Prostate gland (tissue), 2 donors: ENCODE measurements around the gene STMND1. TPM values are rescaled to one million over a fixed set of nuclear protein-coding genes. Genes with fewer than 3 reads are reported as not detected.

Source experiments
- DNase-seq: peaks from one replicate; pipeline ENCODE4 v3.0.0-alpha.2; 2019; ENCODE audit warnings: low spot score
- H3K27ac ChIP-seq, 2 donors: fragments of 200-600 bp; sonication (generic); 2 replicates each; pipeline ENCODE4 v1.5.1; 2017 to 2019
- H3K27me3 ChIP-seq: fragments of 200-600 bp; sonication (generic); replicated peaks from 2 replicates; pipeline ENCODE4 v1.5.1; 2019; ENCODE audit not compliant: insufficient read depth
- H3K36me3 ChIP-seq, 2 donors: fragments of 200-600 bp; sonication (generic); 1 replicate in 1 of 2; 2 replicates in 1 of 2; pipeline versions ENCODE4 v1.5.1 to v1.8.1; 2017 to 2019
- H3K4me1 ChIP-seq: fragments of 200-600 bp; sonication (generic); replicated peaks from 2 replicates; pipeline ENCODE4 v1.5.1; 2019
- H3K4me3 ChIP-seq, 2 donors: fragments of 200-600 bp; sonication (generic); 2 replicates each; pipeline ENCODE4 v1.5.1; 2017 to 2019
- H3K9me3 ChIP-seq: fragments of 200-600 bp; sonication (generic); 2 replicates; pipeline ENCODE4 v1.5.1; 2017
- POLR2A ChIP-seq: fragments of 450-650 bp; IDR thresholded peaks from one replicate; pipeline ENCODE4 v1.6.1; 2016; ENCODE audit warnings: antibody characterized with exemption, mild to moderate bottlenecking
- POLR2AphosphoS5 ChIP-seq: sonication (generic); formaldehyde crosslinking; IDR thresholded peaks from one replicate; pipeline ENCODE4 v1.6.1; 2017; ENCODE audit warnings: antibody characterized with exemption
- WGBS: methylation state at CpG from one replicate; pipeline ENCODE4 v1.1.5; 2018; 5-methylcytosine and 5-hydroxymethylcytosine counted together
- intact Hi-C: fragments of 100-400 bp; cut with DNase I; formaldehyde crosslinking; loops from one replicate; pipeline ENCODE4 v1.14.2; 2022
- total RNA-seq, 2 donors: library from RNA; depleted of rRNA; stranded (reverse); fragments of >200 nt; gene quantifications; one replicate each; pipeline ENCODE4 v1.1.0, GENCODE V29; 2016
- TF ChIP-seq, protein P1 (sequence below), 4 experiments: fragments of 200-600 bp in 2 of 4; fragments of 450-650 bp in 2 of 4; sonication (generic) in 2 of 4; IDR thresholded peaks; 1 replicate in 3 of 4; 2 replicates in 1 of 4; pipeline ENCODE4 v1.5.1; 2016 to 2019; ENCODE audit warnings: antibody characterized with exemption in 4 of 4, mild to moderate bottlenecking in 2 of 4, moderate library complexity in 2 of 4

STMND1 gene
- total RNA-seq, 2 donors from 2014 or later, result 15.6 TPM; not detected in 1

DNA sequence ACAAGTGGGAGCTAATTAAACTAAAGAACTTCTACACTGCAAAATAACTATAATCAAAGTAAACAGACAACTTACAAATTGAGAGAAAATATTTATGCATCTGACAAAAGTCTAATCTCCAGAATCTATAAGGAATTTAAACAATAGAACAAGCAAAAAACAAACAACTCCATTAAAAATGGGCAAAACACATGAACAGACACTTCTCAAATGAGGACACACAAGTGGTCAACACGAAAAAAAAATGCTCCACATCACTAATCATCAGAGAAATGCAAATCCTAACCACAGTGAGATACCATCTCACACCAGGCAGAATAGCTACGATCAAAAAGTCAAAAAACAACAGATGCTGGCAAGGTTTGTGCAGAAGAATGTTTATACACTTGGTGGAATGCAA is 36.2 kb downstream of the STMND1 start:
- no peaks in the 10 kb centered on the region for H3K36me3 ChIP-seq
- no peak for DNase-seq
- no peak overlapping the region for H3K27ac ChIP-seq
- intact Hi-C loops, result no loop called here
- TF ChIP-seq, protein P1, sequence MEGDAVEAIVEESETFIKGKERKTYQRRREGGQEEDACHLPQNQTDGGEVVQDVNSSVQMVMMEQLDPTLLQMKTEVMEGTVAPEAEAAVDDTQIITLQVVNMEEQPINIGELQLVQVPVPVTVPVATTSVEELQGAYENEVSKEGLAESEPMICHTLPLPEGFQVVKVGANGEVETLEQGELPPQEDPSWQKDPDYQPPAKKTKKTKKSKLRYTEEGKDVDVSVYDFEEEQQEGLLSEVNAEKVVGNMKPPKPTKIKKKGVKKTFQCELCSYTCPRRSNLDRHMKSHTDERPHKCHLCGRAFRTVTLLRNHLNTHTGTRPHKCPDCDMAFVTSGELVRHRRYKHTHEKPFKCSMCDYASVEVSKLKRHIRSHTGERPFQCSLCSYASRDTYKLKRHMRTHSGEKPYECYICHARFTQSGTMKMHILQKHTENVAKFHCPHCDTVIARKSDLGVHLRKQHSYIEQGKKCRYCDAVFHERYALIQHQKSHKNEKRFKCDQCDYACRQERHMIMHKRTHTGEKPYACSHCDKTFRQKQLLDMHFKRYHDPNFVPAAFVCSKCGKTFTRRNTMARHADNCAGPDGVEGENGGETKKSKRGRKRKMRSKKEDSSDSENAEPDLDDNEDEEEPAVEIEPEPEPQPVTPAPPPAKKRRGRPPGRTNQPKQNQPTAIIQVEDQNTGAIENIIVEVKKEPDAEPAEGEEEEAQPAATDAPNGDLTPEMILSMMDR (IDR thresholded peaks at IDR 0.05), result no peak
- no peak for TF ChIP-seq POLR2A
- H3K27me3 ChIP-seq, result no peaks in the 10 kb centered on the region
- no peak overlapping the region for H3K4me3 ChIP-seq
- 37% methylated on average over 2 of the region's 2 CpGs for WGBS
- no peaks in the 10 kb centered on the region for H3K9me3 ChIP-seq
- no peaks in the 10 kb centered on the region for H3K4me1 ChIP-seq

DNA sequence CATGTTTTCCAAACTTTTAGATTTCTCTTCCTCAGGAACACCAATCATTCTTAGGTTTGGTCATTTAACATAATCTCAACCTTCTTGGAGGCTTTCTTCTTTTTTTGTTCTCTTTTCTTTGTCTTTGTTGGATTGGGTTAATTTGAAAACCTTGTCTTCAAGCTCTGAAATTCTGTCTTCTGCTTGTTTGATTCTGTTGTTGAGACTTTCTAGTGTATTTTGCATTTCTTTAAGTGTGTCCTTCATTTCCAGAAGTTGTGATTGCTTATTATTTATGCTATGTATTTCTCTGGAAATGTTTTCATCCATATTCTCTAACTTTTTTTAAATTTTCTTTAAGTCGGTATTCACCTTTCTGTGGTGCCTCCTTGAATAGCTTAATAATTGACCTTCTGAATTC is 42.2 kb downstream of the STMND1 start:
- H3K27me3 ChIP-seq, result no peaks in the 10 kb centered on the region
- no peak overlapping the region for H3K27ac ChIP-seq
- DNase-seq, result no peak
- no peak overlapping the region for H3K4me3 ChIP-seq
- 96% methylated on average over 1 of the region's 1 CpG for WGBS
- H3K9me3 ChIP-seq, result no peaks in the 10 kb centered on the region
- TF ChIP-seq, protein P1 (IDR thresholded peaks at IDR 0.05), result no peak
- TF ChIP-seq POLR2A (no peak), POLR2AphosphoS5 (no peak)
- no peaks in the 10 kb centered on the region for H3K4me1 ChIP-seq
- H3K36me3 ChIP-seq, result no peaks in the 10 kb centered on the region
- intact Hi-C loops, result no loop called here

DNA sequence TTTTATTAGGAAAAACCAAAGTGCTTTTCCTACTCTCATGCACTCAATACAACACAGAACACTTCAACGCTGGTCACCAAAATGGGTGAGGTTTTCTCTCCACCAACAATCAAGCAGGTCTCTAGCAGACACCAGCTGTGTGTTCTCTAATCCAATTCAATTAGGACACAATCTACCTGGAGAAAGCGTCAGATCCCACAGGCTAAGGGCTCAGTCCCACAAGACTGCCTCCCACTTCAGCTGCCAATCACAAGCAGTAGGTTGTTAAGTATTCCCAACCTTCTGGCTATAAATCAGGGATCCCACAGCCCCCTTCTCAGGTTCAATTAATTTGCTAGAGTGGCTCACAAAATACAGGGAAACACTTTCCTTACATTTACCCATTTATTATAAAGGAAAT is 47.7 kb downstream of the STMND1 start:
- no peak for TF ChIP-seq POLR2A
- no peak for TF ChIP-seq POLR2AphosphoS5
- TF ChIP-seq, protein P1 (IDR thresholded peaks at IDR 0.05), result no peak
- WGBS, result 85% methylated on average over 2 of the region's 2 CpGs
- intact Hi-C loops, result no loop called here

DNA sequence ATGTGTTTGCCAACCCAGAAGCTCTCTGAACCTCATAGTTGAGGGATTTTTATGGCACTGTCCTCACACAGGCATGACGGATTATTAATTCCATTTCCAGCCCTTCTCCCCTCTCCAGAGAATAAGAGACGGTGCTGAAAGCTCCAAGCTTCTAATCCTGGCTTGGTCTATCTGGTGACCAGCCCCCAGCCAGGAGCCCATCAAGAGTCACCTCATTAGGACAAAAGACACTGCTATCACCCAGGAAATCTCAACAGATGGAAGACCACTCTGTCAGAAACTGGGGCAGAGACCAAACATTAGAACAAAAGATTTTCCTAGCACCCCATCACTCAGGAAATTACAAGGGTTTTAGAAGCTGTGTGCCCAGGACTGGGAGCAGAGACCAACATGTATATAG is 48.2 kb downstream of the STMND1 start:
- no peaks in the 10 kb centered on the region for H3K36me3 ChIP-seq
- H3K4me3 ChIP-seq, result no peak overlapping the region
- H3K27ac ChIP-seq, result no peak overlapping the region
- no peaks in the 10 kb centered on the region for H3K4me1 ChIP-seq
- H3K27me3 ChIP-seq, result no peaks in the 10 kb centered on the region
- no peak for DNase-seq
- TF ChIP-seq POLR2A (no peak), POLR2AphosphoS5 (no peak)
- TF ChIP-seq, protein P1 (IDR thresholded peaks at IDR 0.05), result no peak
- intact Hi-C loops, result loop anchor here (10.0 kb wide), 1 partner anchor 315 kb away; no protein-coding TSS in a partner anchor
- H3K9me3 ChIP-seq, result no peaks in the 10 kb centered on the region
- 52% methylated on average over 2 of the region's 2 CpGs for WGBS

More for the DNA sequence above, 47.7 kb downstream of the STMND1 start:
- H3K4me1 ChIP-seq, result no peaks in the 10 kb centered on the region
- H3K27ac ChIP-seq, result no peak overlapping the region
- H3K27me3 ChIP-seq, result no peaks in the 10 kb centered on the region
- DNase-seq, result no peak
- H3K36me3 ChIP-seq, result no peaks in the 10 kb centered on the region
- no peaks in the 10 kb centered on the region for H3K9me3 ChIP-seq
- no peak overlapping the region for H3K4me3 ChIP-seq

DNA sequence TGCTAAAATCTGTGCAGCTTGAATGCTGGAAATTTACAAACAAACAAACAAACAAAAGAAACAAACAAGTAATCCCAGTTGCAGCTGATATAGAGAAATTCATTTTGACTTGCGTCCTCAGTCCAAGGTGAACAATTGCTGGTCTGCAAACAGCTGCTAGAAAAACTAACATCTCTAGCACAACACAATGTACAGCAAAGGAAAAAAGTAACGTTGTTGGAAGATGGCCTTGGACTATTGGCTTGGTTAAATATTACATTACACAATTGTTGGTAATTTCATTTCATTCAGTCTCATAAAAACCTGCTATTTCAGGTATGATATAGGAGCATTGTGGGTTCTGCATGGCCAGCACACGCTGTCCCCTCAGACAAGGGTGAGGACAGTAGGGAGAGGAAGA is 50.0 kb downstream of the STMND1 start:
- H3K27ac ChIP-seq, result no peak overlapping the region
- no peaks in the 10 kb centered on the region for H3K9me3 ChIP-seq
- H3K36me3 ChIP-seq, result no peaks in the 10 kb centered on the region
- no peaks in the 10 kb centered on the region for H3K27me3 ChIP-seq
- DNase-seq, result no peak
- H3K4me3 ChIP-seq, result no peak overlapping the region
- WGBS, result 86% methylated on average over 3 of the region's 3 CpGs
- intact Hi-C loops, result loop anchor here (10.0 kb wide), 1 partner anchor 313 kb away; no protein-coding TSS in a partner anchor
- H3K4me1 ChIP-seq, result no peaks in the 10 kb centered on the region
- TF ChIP-seq, protein P1 (IDR thresholded peaks at IDR 0.05), result no peak
- no peak for TF ChIP-seq POLR2A
- TF ChIP-seq POLR2AphosphoS5, result no peak
